Body of pancreas (tissue), 4 donors: ENCODE data around the gene POU3F2. TPM values are rescaled to one million over a fixed set of nuclear protein-coding genes. Genes with fewer than 3 reads are reported as not detected.

Source experiments
- ATAC-seq: fragments of 150-250 bp; one replicate; pipeline ENCODE4 v1.9.1; 2016
- DNase-seq, 4 donors: peaks; one replicate each; pipeline ENCODE4 v3.0.0-alpha.2; 2019
- H3K27ac ChIP-seq, 4 donors: fragments of 200-600 bp; sonication (generic); 1 replicate in 3 of 4; 2 replicates in 1 of 4; pipeline versions ENCODE4 v1.5.1 to v1.6.1; 2016 to 2019; ENCODE audit warnings: mild to moderate bottlenecking in 1 of 4, mixed read lengths in 1 of 4, moderate library complexity in 1 of 4
- H3K27me3 ChIP-seq, 2 donors: fragments of 200-600 bp; sonication (generic); one replicate each; pipeline ENCODE4 v1.6.0; 2016; ENCODE audit warnings: mild to moderate bottlenecking in 1 of 2
- H3K36me3 ChIP-seq, 2 donors: fragments of 200-600 bp; sonication (generic); replicated peaks in 1 of 2; 2 replicates each; pipeline ENCODE4 v1.5.1; 2016; ENCODE audit warnings: low read depth in 2 of 2; ENCODE audit not compliant: insufficient read depth in 1 of 2
- H3K4me1 ChIP-seq: fragments of 200-600 bp; sonication (generic); one replicate; pipeline ENCODE4 v1.6.0; 2016
- H3K4me3 ChIP-seq, 2 donors: fragments of 200-600 bp; sonication (generic); 1 replicate in 1 of 2; 2 replicates in 1 of 2; pipeline ENCODE4 v1.5.1; 2016 to 2019
- H3K9me3 ChIP-seq, 3 donors: fragments of 200-600 bp; sonication (generic); 1 replicate in 2 of 3; 2 replicates in 1 of 3; pipeline ENCODE4 v1.5.1; 2016
- CTCF ChIP-seq, 7 experiments: fragments of 450-650 bp in 4 of 7; fragments of 200-600 bp in 3 of 7; sonication (generic) in 3 of 7; IDR thresholded peaks; one replicate each; pipeline ENCODE4 v1.5.1; 2016 to 2019; ENCODE audit warnings: antibody characterized with exemption in 7 of 7
- POLR2A ChIP-seq, 3 donors: fragments of 450-650 bp; IDR thresholded peaks; one replicate each; pipeline ENCODE4 v1.6.1; 2016; ENCODE audit warnings: antibody characterized with exemption in 3 of 3, mild to moderate bottlenecking in 2 of 3
- WGBS, 2 donors: methylation state at CpG; one replicate each; pipeline ENCODE4 v1.1.5; 2017; 5-methylcytosine and 5-hydroxymethylcytosine counted together
- intact Hi-C: fragments of 100-400 bp; cut with DNase I; formaldehyde crosslinking; loops from one replicate; pipeline ENCODE4 v1.15.1; 2023
- total RNA-seq, 2 donors: library from RNA; depleted of rRNA; stranded (reverse); fragments of >200 nt; gene quantifications; one replicate each; pipeline ENCODE4 v1.1.0, GENCODE V29; 2016

The POU3F2 gene
- total RNA-seq, 2 donors from 2014 or later, result not detected

- H3K9me3 ChIP-seq, result no peaks in the 10 kb centered on the region
- DNase-seq (no peak), ATAC-seq (no peak)
- TF ChIP-seq CTCF (IDR thresholded peaks at IDR 0.05) (no peak), POLR2A (IDR thresholded peaks at IDR 0.05) (no peak)
- intact Hi-C loops, result loop anchor here (10.0 kb wide), 1 partner anchor 1346 kb away; no protein-coding TSS in a partner anchor
- no peak overlapping the region for H3K27ac ChIP-seq
- H3K36me3 ChIP-seq, result no peaks in the 10 kb centered on the region
- H3K4me1 ChIP-seq, result peaks cover 21% of the 10 kb centered on the region
- peaks cover 0 to 63% of the 10 kb centered on the region in 2 donors for H3K27me3 ChIP-seq
- no peak overlapping the region for H3K4me3 ChIP-seq
These were observed 6.7 kb downstream of the POU3F2 start for GRCh38 chr6:98840996-98841513.

- 33 to 37% methylated on average over 9 of the region's 9 CpGs for WGBS, 2 donors
- ATAC-seq (no peak), DNase-seq (no peak)
- TF ChIP-seq CTCF (IDR thresholded peaks at IDR 0.05), result no peak
- no peak for TF ChIP-seq POLR2A (IDR thresholded peaks at IDR 0.05)
- Histone ChIP-seq H3K4me1 (peaks cover 20% of the 10 kb centered on the region), H3K9me3 (no peaks in the 10 kb centered on the region), H3K36me3 (no peaks in the 10 kb centered on the region), H3K4me3 (no peak overlapping the region), H3K27me3 (peaks cover 0 to 61% of the 10 kb centered on the region in 2 donors), H3K27ac (no peak overlapping the region)
- intact Hi-C loops, result loop anchor here (10.0 kb wide), 1 partner anchor 1347 kb away; no protein-coding TSS in a partner anchor
These were observed 7.4 kb downstream of the POU3F2 start for GRCh38 chr6:98841621-98842341.

GRCh38 chr6:98842342-98843180 lies 8.2 kb downstream of the POU3F2 start:
- no peak for DNase-seq
- Histone ChIP-seq H3K4me3 (no peak overlapping the region), H3K27ac (no peak overlapping the region), H3K27me3 (peaks cover 0 to 63% of the 10 kb centered on the region in 2 donors), H3K36me3 (no peaks in the 10 kb centered on the region), H3K9me3 (no peaks in the 10 kb centered on the region), H3K4me1 (peaks cover 22% of the 10 kb centered on the region)
- intact Hi-C loops, result loop anchor here (10.0 kb wide), 1 partner anchor 1348 kb away; no protein-coding TSS in a partner anchor
- WGBS, 2 donors, result 6 to 14% methylated on average over 30 to 44 of the region's 44 CpGs
- TF ChIP-seq POLR2A (IDR thresholded peaks at IDR 0.05), result no peak
- ATAC-seq, result no peak

- DNase-seq (peak in 1 of 4 donors; percentile 24), ATAC-seq (no peak)
- Histone ChIP-seq H3K36me3 (no peaks in the 10 kb centered on the region), H3K4me3 (no peak overlapping the region), H3K4me1 (peaks cover 32% of the 10 kb centered on the region), H3K9me3 (no peaks in the 10 kb centered on the region), H3K27ac (no peak overlapping the region), H3K27me3 (peaks cover 0 to 66% of the 10 kb centered on the region in 2 donors)
- TF ChIP-seq POLR2A (IDR thresholded peaks at IDR 0.05) (no peak), CTCF (IDR thresholded peaks at IDR 0.05) (no peak)
- 10 to 11% methylated on average over 33 to 53 of the region's 53 CpGs for WGBS, 2 donors
- intact Hi-C loops, result loop anchor here (10.0 kb wide), 1 partner anchor 1349 kb away; no protein-coding TSS in a partner anchor
These were observed 9.2 kb downstream of the POU3F2 start for GRCh38 chr6:98843271-98844243.
